IPS-15b (cell line): ENCODE results near the gene SLC6A2.

Experiments
- H3K27me3 ChIP-seq: one replicate; pipeline ENCODE4 v1.6.1; 2013; ENCODE audit warnings: low read length; ENCODE audit not compliant: control insufficient read depth, insufficient read depth
- H3K36me3 ChIP-seq: one replicate; pipeline ENCODE4 v1.6.1; 2013; ENCODE audit warnings: low read length; ENCODE audit not compliant: control insufficient read depth, insufficient read depth
- H3K4me1 ChIP-seq: one replicate; pipeline ENCODE4 v1.6.1; 2013; ENCODE audit warnings: mild to moderate bottlenecking, low read length; ENCODE audit not compliant: control insufficient read depth, insufficient read depth
- H3K4me3 ChIP-seq: one replicate; pipeline ENCODE4 v1.5.1; 2013; ENCODE audit warnings: low read depth, low read length
- H3K9ac ChIP-seq: one replicate; pipeline ENCODE4 v1.6.1; 2013; ENCODE audit warnings: low read depth, mild to moderate bottlenecking, low read length
- H3K9me3 ChIP-seq: one replicate; pipeline ENCODE4 v1.6.1; 2013; ENCODE audit warnings: mild to moderate bottlenecking, low read length; ENCODE audit not compliant: control insufficient read depth, insufficient read depth

The SLC6A2 gene

GRCh38 chr16:55701442-55702319 lies 45.9 kb downstream of the SLC6A2 start:
- no peak overlapping the region for H3K9ac ChIP-seq
- H3K36me3 ChIP-seq, result no peaks in the 10 kb centered on the region
- H3K27me3 ChIP-seq, result no peaks in the 10 kb centered on the region
- H3K4me1 ChIP-seq, result no peaks in the 10 kb centered on the region
- H3K9me3 ChIP-seq, result no peaks in the 10 kb centered on the region
- no peak overlapping the region for H3K4me3 ChIP-seq

GRCh38 chr16:55703003-55704001 lies 47.5 kb downstream of the SLC6A2 start:
- H3K9ac ChIP-seq, result no peak overlapping the region
- H3K4me1 ChIP-seq, result no peaks in the 10 kb centered on the region
- H3K36me3 ChIP-seq, result no peaks in the 10 kb centered on the region

GRCh38 chr16:55706739-55707384 lies 51.1 kb downstream of the SLC6A2 start:
- Histone ChIP-seq H3K4me3 (no peak overlapping the region), H3K9me3 (no peaks in the 10 kb centered on the region), H3K36me3 (no peaks in the 10 kb centered on the region), H3K4me1 (no peaks in the 10 kb centered on the region), H3K27me3 (no peaks in the 10 kb centered on the region), H3K9ac (no peak overlapping the region)

More at GRCh38 chr16:55703003-55704001, 47.5 kb downstream of the SLC6A2 start:
- Histone ChIP-seq H3K27me3 (no peaks in the 10 kb centered on the region), H3K9me3 (no peaks in the 10 kb centered on the region), H3K4me3 (no peak overlapping the region)

- no peak overlapping the region for H3K9ac ChIP-seq
- no peaks in the 10 kb centered on the region for H3K27me3 ChIP-seq
- H3K9me3 ChIP-seq, result no peaks in the 10 kb centered on the region
- no peaks in the 10 kb centered on the region for H3K4me1 ChIP-seq
- no peak overlapping the region for H3K4me3 ChIP-seq
- H3K36me3 ChIP-seq, result no peaks in the 10 kb centered on the region
Observed at GRCh38 chr16:55709801-55710200, 54.0 kb downstream of the SLC6A2 start.

- no peaks in the 10 kb centered on the region for H3K4me1 ChIP-seq
- no peaks in the 10 kb centered on the region for H3K9me3 ChIP-seq
- no peak overlapping the region for H3K9ac ChIP-seq
- no peak overlapping the region for H3K4me3 ChIP-seq
- H3K36me3 ChIP-seq, result no peaks in the 10 kb centered on the region
- no peaks in the 10 kb centered on the region for H3K27me3 ChIP-seq
Observed at GRCh38 chr16:55710466-55710865, 54.7 kb downstream of the SLC6A2 start.

GRCh38 chr16:55711959-55712876 lies 56.4 kb downstream of the SLC6A2 start:
- no peaks in the 10 kb centered on the region for H3K27me3 ChIP-seq
- no peaks in the 10 kb centered on the region for H3K4me1 ChIP-seq
- no peak overlapping the region for H3K9ac ChIP-seq
- no peak overlapping the region for H3K4me3 ChIP-seq
- H3K36me3 ChIP-seq, result no peaks in the 10 kb centered on the region
- no peaks in the 10 kb centered on the region for H3K9me3 ChIP-seq

DNA sequence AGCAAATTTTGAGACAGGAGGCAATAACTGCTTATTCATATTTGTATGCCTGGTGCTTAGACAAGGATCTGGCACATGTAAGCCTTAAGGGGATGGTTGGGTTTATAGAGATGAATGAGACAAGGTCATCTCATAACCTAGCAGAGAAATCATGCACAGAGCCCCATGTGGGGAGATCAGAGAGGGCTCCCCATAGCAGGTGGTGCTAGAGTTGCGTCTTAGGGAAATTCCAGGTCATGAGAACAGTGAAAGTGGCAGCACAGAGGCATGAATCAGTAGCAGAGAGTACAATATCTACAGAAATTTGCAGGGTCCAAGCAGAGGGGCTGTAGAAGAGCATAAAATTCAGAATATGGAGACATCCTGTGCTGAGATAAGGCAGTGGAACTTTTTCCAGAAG lies 57.3 kb downstream of the SLC6A2 start:
- H3K4me3 ChIP-seq, result no peak overlapping the region
- H3K4me1 ChIP-seq, result no peaks in the 10 kb centered on the region
- no peaks in the 10 kb centered on the region for H3K36me3 ChIP-seq

DNA sequence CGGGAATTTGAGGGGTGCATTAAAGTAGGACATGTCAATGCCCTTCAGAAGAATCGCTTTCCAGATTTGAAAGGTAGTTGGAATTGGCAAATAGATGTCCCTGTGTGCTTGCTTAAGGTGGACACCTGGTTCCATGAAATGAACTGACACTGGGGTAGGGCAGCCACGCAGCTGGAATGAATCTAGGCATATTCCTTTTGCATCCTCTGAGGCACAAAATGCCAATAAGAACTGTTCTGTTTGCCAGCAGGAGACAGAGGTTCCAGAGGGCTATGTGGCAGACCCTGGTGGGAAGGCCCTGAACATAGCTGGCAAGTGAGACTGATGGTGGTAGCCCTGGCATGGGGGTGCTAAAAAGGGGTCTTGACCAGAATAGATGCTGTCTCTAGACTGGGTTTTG lies 61.5 kb downstream of the SLC6A2 start:
- Histone ChIP-seq H3K9ac (no peak overlapping the region), H3K4me3 (no peak overlapping the region), H3K4me1 (no peaks in the 10 kb centered on the region), H3K36me3 (no peaks in the 10 kb centered on the region), H3K9me3 (no peaks in the 10 kb centered on the region), H3K27me3 (no peaks in the 10 kb centered on the region)

More for the DNA sequence above, 57.3 kb downstream of the SLC6A2 start:
- Histone ChIP-seq H3K27me3 (no peaks in the 10 kb centered on the region), H3K9me3 (no peaks in the 10 kb centered on the region), H3K9ac (no peak overlapping the region)

GRCh38 chr16:55725055-55725777 lies 69.4 kb downstream of the SLC6A2 start:
- no peaks in the 10 kb centered on the region for H3K9me3 ChIP-seq
- H3K27me3 ChIP-seq, result no peaks in the 10 kb centered on the region
- H3K36me3 ChIP-seq, result no peaks in the 10 kb centered on the region
- H3K4me3 ChIP-seq, result no peak overlapping the region
- no peak overlapping the region for H3K9ac ChIP-seq
- no peaks in the 10 kb centered on the region for H3K4me1 ChIP-seq

DNA sequence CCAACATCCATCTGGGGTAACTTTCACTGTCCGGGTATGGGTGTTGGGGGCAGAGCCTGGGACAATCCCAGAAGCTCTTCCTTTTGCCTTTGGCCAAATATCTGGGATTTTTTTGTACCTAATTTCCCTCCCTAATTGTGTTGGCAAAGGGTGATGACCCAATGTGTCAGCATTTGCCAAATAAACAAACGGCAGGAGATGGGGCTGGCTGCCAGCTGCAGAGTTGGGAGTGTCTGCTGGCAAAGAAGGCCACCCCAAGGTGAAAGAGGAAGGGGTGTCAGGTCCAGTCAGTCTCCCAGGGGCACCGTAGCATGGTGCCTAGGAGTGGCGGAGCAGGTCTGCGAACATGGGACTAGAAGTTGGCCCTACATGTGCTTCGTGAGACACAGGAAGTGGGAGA lies 73.0 kb downstream of the SLC6A2 start:
- Histone ChIP-seq H3K36me3 (no peaks in the 10 kb centered on the region), H3K9ac (no peak overlapping the region), H3K4me1 (no peaks in the 10 kb centered on the region), H3K9me3 (no peaks in the 10 kb centered on the region), H3K4me3 (no peak overlapping the region), H3K27me3 (no peaks in the 10 kb centered on the region)
